Omental fat pad (tissue), 4 donors: ENCODE results near the gene GALNTL6. TPM values are rescaled to one million over a fixed set of nuclear protein-coding genes. Genes with fewer than 3 reads are reported as not detected.

Experiments used
- ATAC-seq: fragments of 150-250 bp; one replicate; pipeline ENCODE4 v1.9.1; 2016; ENCODE audit warnings: mild to moderate bottlenecking, moderate library complexity; ENCODE audit not compliant: low FRiP score
- DNase-seq: peaks from one replicate; pipeline ENCODE4 v3.0.0-alpha.2; 2019; ENCODE audit warnings: low spot score
- total RNA-seq, 4 donors: library from RNA; depleted of rRNA; stranded (reverse); fragments of >200 nt; gene quantifications; one replicate each; pipeline ENCODE4 v1.1.0, GENCODE V29; 2016
- TF ChIP-seq, protein P1 (sequence below), 3 donors: fragments of 450-650 bp; IDR thresholded peaks; one replicate each; pipeline ENCODE4 v1.5.1; 2016 to 2017; ENCODE audit warnings: antibody characterized with exemption in 3 of 3, mild to moderate bottlenecking in 3 of 3, moderate library complexity in 2 of 3

Gene GALNTL6
- total RNA-seq, 4 donors from 2014 or later: not detected

DNA sequence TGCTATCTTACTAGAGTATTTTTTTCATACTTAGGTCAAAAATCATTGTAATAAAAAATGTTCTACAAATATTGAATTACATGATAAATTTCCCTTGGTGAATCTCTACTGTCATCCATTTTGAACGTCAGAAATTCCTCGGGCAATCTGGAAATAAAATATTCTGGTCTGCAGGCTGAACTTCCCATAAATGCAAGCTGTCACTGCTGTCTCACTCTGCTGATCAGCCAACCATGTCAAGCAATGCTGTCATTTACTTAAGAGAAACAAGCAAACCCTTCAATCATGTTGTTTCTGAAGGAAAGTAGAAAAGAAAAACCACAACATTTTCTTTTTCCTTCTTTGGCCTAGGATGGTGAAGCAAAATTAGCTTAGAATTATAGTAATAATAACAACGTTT, 841.3 kb downstream of the GALNTL6 start:
- ATAC-seq: no peak

DNA sequence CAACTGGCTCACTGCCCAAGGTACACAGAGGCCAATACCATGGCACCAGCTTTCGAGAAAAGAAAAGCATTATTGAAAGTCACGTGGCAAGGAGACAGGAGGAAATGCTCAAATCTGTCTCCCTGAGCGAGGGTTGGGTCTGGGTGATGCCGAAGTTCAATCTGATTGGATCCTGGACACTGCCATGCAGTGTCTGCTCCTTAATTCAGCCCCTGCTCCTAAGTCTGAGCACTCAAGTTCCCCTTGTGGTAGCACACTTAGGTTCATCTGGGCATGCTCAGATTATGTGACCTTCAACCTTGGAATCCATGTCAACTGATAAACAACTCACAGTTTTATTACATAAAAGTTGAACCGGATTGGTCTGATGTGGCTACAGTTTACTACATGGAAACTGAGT, 842.9 kb downstream of the GALNTL6 start:
- TF ChIP-seq, protein P1, sequence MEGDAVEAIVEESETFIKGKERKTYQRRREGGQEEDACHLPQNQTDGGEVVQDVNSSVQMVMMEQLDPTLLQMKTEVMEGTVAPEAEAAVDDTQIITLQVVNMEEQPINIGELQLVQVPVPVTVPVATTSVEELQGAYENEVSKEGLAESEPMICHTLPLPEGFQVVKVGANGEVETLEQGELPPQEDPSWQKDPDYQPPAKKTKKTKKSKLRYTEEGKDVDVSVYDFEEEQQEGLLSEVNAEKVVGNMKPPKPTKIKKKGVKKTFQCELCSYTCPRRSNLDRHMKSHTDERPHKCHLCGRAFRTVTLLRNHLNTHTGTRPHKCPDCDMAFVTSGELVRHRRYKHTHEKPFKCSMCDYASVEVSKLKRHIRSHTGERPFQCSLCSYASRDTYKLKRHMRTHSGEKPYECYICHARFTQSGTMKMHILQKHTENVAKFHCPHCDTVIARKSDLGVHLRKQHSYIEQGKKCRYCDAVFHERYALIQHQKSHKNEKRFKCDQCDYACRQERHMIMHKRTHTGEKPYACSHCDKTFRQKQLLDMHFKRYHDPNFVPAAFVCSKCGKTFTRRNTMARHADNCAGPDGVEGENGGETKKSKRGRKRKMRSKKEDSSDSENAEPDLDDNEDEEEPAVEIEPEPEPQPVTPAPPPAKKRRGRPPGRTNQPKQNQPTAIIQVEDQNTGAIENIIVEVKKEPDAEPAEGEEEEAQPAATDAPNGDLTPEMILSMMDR (IDR thresholded peaks at IDR 0.05): no peak
- DNase-seq: no peak
- ATAC-seq: no peak

More for the DNA sequence above, 841.3 kb downstream of the GALNTL6 start:
- TF ChIP-seq, protein P1 (IDR thresholded peaks at IDR 0.05): no peak
- no peak for DNase-seq

DNA sequence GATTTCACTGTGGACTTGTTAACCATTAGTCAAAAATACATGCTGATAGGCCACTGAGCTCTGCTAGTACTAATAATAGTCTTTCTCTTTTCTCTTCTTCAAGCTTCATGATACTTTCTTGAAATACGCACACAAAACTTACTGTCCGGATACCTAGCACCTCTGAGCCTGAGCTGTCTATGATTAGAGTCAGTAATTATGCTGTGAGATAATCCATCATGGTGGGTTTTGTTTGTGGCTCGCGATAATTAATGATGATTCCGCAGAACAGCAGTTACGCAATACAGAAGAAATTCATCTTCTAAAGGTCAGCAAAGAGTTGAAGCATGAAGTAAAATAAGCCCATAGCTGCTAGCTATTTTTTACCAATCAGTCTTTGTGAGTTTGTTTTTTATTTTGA, 843.9 kb downstream of the GALNTL6 start:
- peak; percentile 75 for ATAC-seq
- DNase-seq: no peak
- TF ChIP-seq, protein P1 (IDR thresholded peaks at IDR 0.05): no peak

DNA sequence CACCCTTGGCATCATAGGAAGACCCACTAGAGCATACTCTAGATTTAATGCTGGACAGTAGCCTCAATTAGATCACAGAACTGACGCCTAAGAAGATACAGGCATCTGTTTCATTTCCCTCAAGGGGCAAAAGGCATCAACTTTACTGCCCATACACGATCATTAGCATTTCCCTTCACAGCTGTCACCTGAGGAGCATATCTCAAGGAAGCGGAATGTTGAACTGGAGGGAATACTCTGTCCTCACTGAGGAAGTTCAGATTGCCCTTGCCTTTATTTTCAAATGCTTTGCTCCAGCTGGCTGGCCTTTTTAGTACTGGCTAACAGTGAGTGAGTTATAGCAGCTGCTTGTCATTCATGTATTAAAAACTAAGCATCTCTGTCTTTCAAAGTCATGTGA, 847.0 kb downstream of the GALNTL6 start:
- ATAC-seq: no peak
- no peak for DNase-seq
- TF ChIP-seq, protein P1 (IDR thresholded peaks at IDR 0.05): no peak

DNA sequence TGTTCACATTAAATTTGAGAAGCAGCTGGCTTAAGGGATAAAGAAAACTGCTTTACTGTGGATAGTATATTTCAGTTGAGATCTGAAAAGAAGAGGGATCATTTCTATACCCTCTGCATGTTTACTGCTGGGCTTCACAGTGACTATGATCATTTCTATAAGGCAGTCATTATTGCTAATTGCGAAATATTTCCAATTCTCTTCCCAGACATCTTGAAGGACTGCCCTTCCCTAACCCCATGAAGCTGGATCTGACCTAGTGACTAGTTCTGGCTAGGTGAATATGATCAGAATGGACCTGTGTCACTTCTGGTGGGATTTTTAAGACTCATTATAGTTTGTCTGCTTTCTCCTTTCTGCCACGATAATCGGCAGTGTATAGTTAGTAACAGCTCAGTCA, 848.9 kb downstream of the GALNTL6 start:
- TF ChIP-seq, protein P1 (IDR thresholded peaks at IDR 0.05): no peak
- DNase-seq (no peak), ATAC-seq (no peak)

DNA sequence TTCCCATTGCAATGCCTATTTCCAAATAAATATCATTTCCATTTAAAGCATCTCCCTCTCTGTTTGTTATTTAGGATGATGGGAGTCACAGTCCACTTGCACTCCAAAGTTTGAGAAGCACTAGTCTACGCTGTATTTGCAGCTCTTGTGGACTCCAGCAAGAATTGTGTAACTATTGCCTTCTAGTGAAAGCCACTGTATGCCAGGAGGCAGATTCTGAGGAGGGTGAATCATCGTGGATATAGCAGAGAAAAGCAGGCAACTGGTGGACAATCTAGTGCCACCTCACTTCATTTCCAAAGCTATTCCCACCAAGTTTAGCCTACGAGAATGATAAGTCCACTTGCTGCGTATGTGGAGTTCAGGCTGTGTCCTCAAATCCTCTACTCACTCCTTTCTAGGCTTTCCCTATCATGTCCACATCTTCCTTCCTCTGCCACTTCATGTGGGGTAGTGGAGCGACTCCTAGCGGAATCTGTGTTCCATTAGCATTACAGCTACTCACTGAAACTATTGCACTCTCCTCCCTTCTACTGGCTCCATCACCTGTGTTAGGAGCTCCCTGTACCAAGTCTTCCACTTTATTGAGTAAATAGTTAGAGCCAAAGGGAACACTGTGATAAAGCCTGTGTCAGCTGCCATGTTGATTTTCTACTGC, 853.6 kb downstream of the GALNTL6 start:
- TF ChIP-seq, protein P1 (IDR thresholded peaks at IDR 0.05): no peak
- DNase-seq (no peak), ATAC-seq (no peak)

DNA sequence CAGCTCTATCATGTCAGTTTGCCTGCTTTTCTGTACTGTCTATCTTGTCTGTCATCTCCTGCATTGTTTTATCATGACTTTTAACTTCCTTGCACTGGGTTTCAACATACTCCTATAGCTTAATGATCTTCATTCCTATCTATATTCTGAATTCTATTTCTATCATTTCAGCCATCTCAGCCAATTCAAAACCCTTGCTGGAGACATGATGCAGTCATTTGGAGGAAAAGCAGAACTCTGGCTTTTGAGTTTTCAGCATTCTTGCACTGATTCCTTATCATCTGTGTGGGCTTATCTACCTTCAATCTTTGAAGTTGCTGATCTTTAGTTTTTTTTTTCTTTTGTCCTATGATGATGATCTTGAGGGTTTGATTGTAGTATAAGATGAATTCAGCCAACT, 861.6 kb downstream of the GALNTL6 start:
- no peak for ATAC-seq
- TF ChIP-seq, protein P1 (IDR thresholded peaks at IDR 0.05): no peak
- DNase-seq: no peak
